ENCODE results near the gene FANCM. TPM values are rescaled to one million over a fixed set of nuclear protein-coding genes. Genes with fewer than 3 reads are reported as not detected.

FANCM gene
- total and polyA plus RNA-seq, 9 of the 15 experiments (the other 6 are each of a cell fraction or from before 2014, with no cell fraction given): 5.1 to 14.4 (median 6.2) TPM

GRCh38 chr14:45198551-45198950 is 62.8 kb downstream of the FANCM start:
- Histone ChIP-seq H4K20me1 (replicated peaks; ENCODE audit: control insufficient read depth, insufficient read depth, low read length) (no peaks in the 10 kb centered on the region), H3K27ac (ENCODE audit: extremely low read depth, low read depth, low read length) (no peak overlapping the region), H3K4me2 (ENCODE audit: insufficient read depth, low read length) (no peak overlapping the region), H3K4me1 (replicated peaks in 1 of 2; ENCODE audit: control insufficient read depth in 2 of 2, insufficient read depth in 2 of 2, low read length in 2 of 2) (no peaks in the 10 kb centered on the region; a peak in 1 of 5 replicates), H2AFZ (ENCODE audit: low read depth, low read length) (no peak overlapping the region), H3K4me3 (no peak overlapping the region), H3K9ac (ENCODE audit: insufficient read depth in 1 of 2, low read depth in 2 of 2, low read length in 2 of 2) (no peak overlapping the region), H3K79me2 (ENCODE audit: control insufficient read depth, insufficient read depth, low read length) (no peaks in the 10 kb centered on the region), H3K9me1 (ENCODE audit: control insufficient read depth, insufficient read depth, low read length) (no peaks in the 10 kb centered on the region), H3K9me3 (replicated peaks; ENCODE audit: control insufficient read depth, insufficient read depth, low read depth, low read length) (no peaks in the 10 kb centered on the region), H3K27me3 (ENCODE audit: control insufficient read depth in 2 of 2, insufficient read depth in 2 of 2, low read length in 2 of 2) (no peaks in the 10 kb centered on the region), H3K36me3 (ENCODE audit: control insufficient read depth, insufficient read depth, low read length) (peaks cover 37% of the 10 kb centered on the region; the same call in 2 of the 3 replicates)
- FAIRE-seq (no peak), ATAC-seq (no peak), DNase-seq (ENCODE audit: extremely low read depth in 1 of 4, low spot score in 3 of 4) (no peak)
- 80% methylated on average over 3 of the region's 3 CpGs for WGBS (ENCODE audit: insufficient coverage, low coverage, missing lambda C conversion rate)
- TF ChIP-seq PRMT5 (CRISPR knock-in tag; IDR thresholded peaks at IDR 0.05) (no peak), RBM34 (IDR thresholded peaks at IDR 0.05; ENCODE audit: borderline replicate concordance, insufficient read depth, low read length) (no peak), ZZZ3 (IDR thresholded peaks at IDR 0.05) (no peak), SMARCA4 (IDR thresholded peaks at IDR 0.05) (no peak), E2F5 (CRISPR knock-in tag; IDR thresholded peaks at IDR 0.05) (no peak), RUNX1 (IDR thresholded peaks at IDR 0.05; ENCODE audit: low read depth) (no peak), NCOR1 (IDR thresholded peaks at IDR 0.05) (no peak)
- no TSS peak for BruUV-seq (replicated peaks)
- POLR2A ChIA-PET: no interaction called here
- CTCF ChIA-PET (ENCODE audit: low intra/inter-chr PET ratio): no interaction called here
- in situ Hi-C loops (cut with MboI): no loop called here
- intact Hi-C loops (cut with micrococcal nuclease): no loop called here

- ChIA-PET CTCF (ENCODE audit: low intra/inter-chr PET ratio) (no interaction called here), POLR2A (no interaction called here)
- H3K4me3 ChIP-seq: no peak overlapping the region
- in situ Hi-C loops (cut with MboI): no loop called here
- no peak for FAIRE-seq
- H2AFZ ChIP-seq (ENCODE audit: low read depth, low read length): no peak overlapping the region
- H3K9me3 ChIP-seq (replicated peaks; ENCODE audit: control insufficient read depth, insufficient read depth, low read depth, low read length): no peaks in the 10 kb centered on the region
- no peaks in the 10 kb centered on the region for H3K9me1 ChIP-seq (ENCODE audit: control insufficient read depth, insufficient read depth, low read length)
- no peak overlapping the region for H3K9ac ChIP-seq (ENCODE audit: insufficient read depth in 1 of 2, low read depth in 2 of 2, low read length in 2 of 2)
- BruUV-seq (replicated peaks): no TSS peak
- no peaks in the 10 kb centered on the region for H4K20me1 ChIP-seq (replicated peaks; ENCODE audit: control insufficient read depth, insufficient read depth, low read length)
- H3K27ac ChIP-seq (ENCODE audit: extremely low read depth, low read depth, low read length): no peak overlapping the region
- no peaks in the 10 kb centered on the region; a peak in 1 of 5 replicates for H3K4me1 ChIP-seq (replicated peaks in 1 of 2; ENCODE audit: control insufficient read depth in 2 of 2, insufficient read depth in 2 of 2, low read length in 2 of 2)
- H3K36me3 ChIP-seq (ENCODE audit: control insufficient read depth, insufficient read depth, low read length): peaks cover 40% of the 10 kb centered on the region; the same call in 2 of the 3 replicates
- H3K27me3 ChIP-seq (ENCODE audit: control insufficient read depth in 2 of 2, insufficient read depth in 2 of 2, low read length in 2 of 2): no peaks in the 10 kb centered on the region
- no peak for ATAC-seq
- intact Hi-C loops (cut with micrococcal nuclease): no loop called here
- 100% methylated on average over 1 of the region's 1 CpG for WGBS (ENCODE audit: insufficient coverage, low coverage, missing lambda C conversion rate)
- H3K79me2 ChIP-seq (ENCODE audit: control insufficient read depth, insufficient read depth, low read length): no peaks in the 10 kb centered on the region
- no peak overlapping the region for H3K4me2 ChIP-seq (ENCODE audit: insufficient read depth, low read length)
- no peak for DNase-seq (ENCODE audit: extremely low read depth in 1 of 4, low spot score in 3 of 4)
- TF ChIP-seq MAX (CRISPR knock-in tag; IDR thresholded peaks at IDR 0.05) (no peak), CXXC5 (CRISPR knock-in tag; IDR thresholded peaks at IDR 0.05) (no peak), PHF20 (IDR thresholded peaks at IDR 0.05; ENCODE audit: partially characterized antibody) (no peak), DLX4 (CRISPR knock-in tag; IDR thresholded peaks at IDR 0.05) (no peak), TSC22D4 (tag; IDR thresholded peaks at IDR 0.05) (no peak)
Observed at GRCh38 chr14:45199230-45199629, 63.5 kb downstream of the FANCM start.
